K562 (cell line): ENCODE data around the gene VWA3A. TPM values are rescaled to one million over a fixed set of nuclear protein-coding genes. Genes with fewer than 3 reads are reported as not detected.

Source experiments
- CAMTA2 ChIP-seq: fragments of 250-450 bp; sonication (Bioruptor Pico); conservative IDR thresholded peaks from 2 replicates; pipeline ENCODE4 v1.5.1; 2022
- CEBPB ChIP-seq: fragments of 450-650 bp; IDR thresholded peaks from 2 replicates; pipeline ENCODE4 v1.6.1; 2016; ENCODE audit warnings: missing genetic modification characterization, missing compliant biosample characterization
- CHD1 ChIP-seq: fragments of 200-600 bp; sonication (generic); IDR thresholded peaks from one replicate; pipeline ENCODE4 v1.6.1; 2012; ENCODE audit warnings: mild to moderate bottlenecking, moderate library complexity, low read length, inconsistent platforms
- ETS1 ChIP-seq: conservative IDR thresholded peaks from 2 replicates; pipeline ENCODE4 v1.6.1; 2011; ENCODE audit warnings: low read depth, mild to moderate bottlenecking, low read length; ENCODE audit not compliant: control insufficient read depth
- GATAD2B ChIP-seq: fragments of 450-650 bp; IDR thresholded peaks from 2 replicates; pipeline ENCODE4 v1.6.1; 2017; ENCODE audit warnings: mild to moderate bottlenecking, borderline replicate concordance
- HNRNPL ChIP-seq: fragments of 200-400 bp; formaldehyde crosslinking; IDR thresholded peaks from 2 replicates; pipeline ENCODE4 v1.6.1; 2017; ENCODE audit warnings: low read depth, mild to moderate bottlenecking, low read length
- L3MBTL2 ChIP-seq: fragments of 450-650 bp; IDR thresholded peaks from 2 replicates; pipeline ENCODE4 v1.6.1; 2016; ENCODE audit warnings: mild to moderate bottlenecking, moderate library complexity
- MAFF ChIP-seq: IDR thresholded peaks from 2 replicates; pipeline ENCODE4 v1.6.1; 2012; ENCODE audit warnings: low read length, improper control_type of control experiment
- MYC ChIP-seq, 2 experiments: fragments of 250-450 bp in 1 of 2; sonication (Bioruptor Pico) in 1 of 2; IDR thresholded peaks; 2 replicates each; pipeline versions ENCODE4 v1.5.1 to v1.6.1; 2012 to 2021; ENCODE audit warnings: low read depth in 2 of 2, borderline replicate concordance in 1 of 2, improper control_type of control experiment in 1 of 2, low read length in 1 of 2, mild to moderate bottlenecking in 1 of 2, moderate library complexity in 1 of 2
- MYNN ChIP-seq, 2 experiments: sonication (generic); formaldehyde crosslinking in 1 of 2; IDR thresholded peaks; 2 replicates each; pipeline versions ENCODE4 v1.5.0 to v1.6.1; 2016 to 2020; ENCODE audit warnings: antibody characterized with exemption in 1 of 2, missing genetic modification reagents in 1 of 2
- NCOA2 ChIP-seq, 2 experiments: fragments of 450-650 bp; IDR thresholded peaks; 2 replicates each; pipeline ENCODE4 v1.6.1; 2018; ENCODE audit warnings: mild to moderate bottlenecking in 2 of 2, moderate library complexity in 1 of 2; ENCODE audit not compliant: partially characterized antibody in 2 of 2
- NFIX ChIP-seq: fragments of 250-450 bp; sonication (Bioruptor Pico); IDR thresholded peaks from 2 replicates; pipeline ENCODE4 v1.4.0; 2020; ENCODE audit warnings: low read depth, mild to moderate bottlenecking, moderate library complexity
- SNIP1 ChIP-seq: fragments of 450-650 bp; IDR thresholded peaks from 2 replicates; pipeline ENCODE4 v1.7.1; 2017; ENCODE audit warnings: low read depth, mild to moderate bottlenecking
- STAT5A ChIP-seq: IDR thresholded peaks from 2 replicates; pipeline ENCODE4 v1.6.1; 2012; ENCODE audit warnings: low read length, inconsistent platforms, borderline replicate concordance
- TCFL5 ChIP-seq: fragments of 250-450 bp; sonication (Bioruptor Pico); conservative IDR thresholded peaks from 2 replicates; pipeline ENCODE4 v1.6.1; 2021; ENCODE audit warnings: mild to moderate bottlenecking, moderate library complexity, matching md5 sums
- ZEB2 ChIP-seq: fragments of 450-650 bp; IDR thresholded peaks from 2 replicates; pipeline ENCODE4 v1.6.1; 2016
- ZMIZ1 ChIP-seq, 2 experiments: fragments of 150-350 bp in 1 of 2; IDR thresholded peaks; 2 replicates each; pipeline ENCODE4 v1.6.1; 2012 to 2016; ENCODE audit warnings: low read depth in 2 of 2, low read length in 2 of 2, mild to moderate bottlenecking in 1 of 2, moderate library complexity in 1 of 2
- ZNF436 ChIP-seq: fragments of 250-450, 450-650 bp; sonication (Bioruptor Pico); formaldehyde crosslinking; IDR thresholded peaks from 2 replicates; pipeline ENCODE4 v1.7.0; 2020; ENCODE audit warnings: mild to moderate bottlenecking
- ZNF449 ChIP-seq: fragments of 250-450 bp; sonication (Bioruptor Pico); IDR thresholded peaks from 2 replicates; pipeline ENCODE4 v1.8.0; 2022; ENCODE audit warnings: moderate library complexity, mild to moderate bottlenecking, inconsistent platforms
- ZNF561 ChIP-seq: fragments of 450-650 bp; formaldehyde crosslinking; conservative IDR thresholded peaks from 2 replicates; pipeline ENCODE4 v1.4.0; 2020; ENCODE audit warnings: mild to moderate bottlenecking, moderate library complexity
- ZNF780A ChIP-seq: fragments of 250-450 bp; sonication (Bioruptor Pico); IDR thresholded peaks from 2 replicates; pipeline ENCODE4 v1.5.0; 2021; ENCODE audit warnings: mild to moderate bottlenecking
- ZNF785 ChIP-seq: fragments of 250-450 bp; sonication (Bioruptor Pico); IDR thresholded peaks from 2 replicates; pipeline ENCODE4 v1.4.0; 2020; ENCODE audit warnings: mild to moderate bottlenecking
- polyA plus RNA-seq, 8 experiments: library from polyadenylated mRNA; depleted of rRNA in 4 of 8; stranded (reverse) in 5 of 8; unstranded in 3 of 8; fragments of >200 nt; fragmentation: Nextera tagmentation in 2 of 8; fragmentation: Illumina TruSeq in 1 of 8; extraction: Ambion mirVana in 2 of 8; extraction: Trizol in 1 of 8; gene quantifications; 2 replicates each; pipeline versions ENCODE4 v1.2.1 to v1.2.3, GENCODE V29; 2011 to 2014; ENCODE audit warnings: inconsistent platforms in 1 of 8, missing spikeins in 1 of 8
- total RNA-seq, 7 experiments: library from RNA; depleted of rRNA in 6 of 7; stranded (reverse); fragments of >200 nt in 6 of 7; fragmentation: Illumina TruSeq in 2 of 7; extraction: Trizol in 2 of 7; gene quantifications; 2 replicates each; pipeline versions ENCODE4 v1.2.1 to v1.2.3, GENCODE V29; 2011 to 2021; ENCODE audit warnings: low replicate concordance in 1 of 7

Gene VWA3A
- total and polyA plus RNA-seq, 9 of the 15 experiments (the other 6 are each of a cell fraction or from before 2014, with no cell fraction given): not detected

GRCh38 chr16:22206013-22206841, 113.9 kb downstream of the VWA3A start, which contains the start of gene EEF2K (continued):
- TF ChIP-seq ZNF780A (CRISPR knock-in tag) (no peak), GATAD2B (peak; percentile 96), MYNN (IDR thresholded peaks at IDR 0.05) (peak; percentile 61), MYNN (CRISPR knock-in tag; IDR thresholded peaks at IDR 0.05) (0 out of 2 replicates have a peak, but pooled peaks have one; percentile 11), MYC (IDR thresholded peaks at IDR 0.05; ENCODE audit: low read depth, low read length) (peak; percentile 99), MYC (CRISPR knock-in tag; IDR thresholded peaks at IDR 0.05; ENCODE audit: borderline replicate concordance, low read depth) (no peak), ZNF436 (CRISPR knock-in tag) (no peak), L3MBTL2 (peak; percentile 96), ZNF561 (CRISPR knock-in tag) (no peak), NFIX (CRISPR knock-in tag) (no peak), CAMTA2 (no peak), CEBPB (no peak), STAT5A (peak; percentile 49; the same call in 1 of the 2 replicates), SNIP1 (no peak), TCFL5 (CRISPR knock-in tag) (no peak), ZEB2 (no peak; the same call in 1 of the 2 replicates), ZNF449 (CRISPR knock-in tag) (no peak), MAFF (no peak), NCOA2 (IDR thresholded peaks at IDR 0.05; ENCODE audit: partially characterized antibody in 2 of 2) (no peak), ZMIZ1 (IDR thresholded peaks at IDR 0.05; ENCODE audit: low read depth in 2 of 2, low read length in 2 of 2) (peak in 1 of 2 experiments; percentile 68; a peak in 2 of 4 replicates), CHD1 (no peak), ZNF785 (CRISPR knock-in tag) (no peak), ETS1 (peak; percentile 96), HNRNPL (peak; percentile 60; the same call in 1 of the 2 replicates)
